ENCODE data around the gene ERBB4.

DNA sequence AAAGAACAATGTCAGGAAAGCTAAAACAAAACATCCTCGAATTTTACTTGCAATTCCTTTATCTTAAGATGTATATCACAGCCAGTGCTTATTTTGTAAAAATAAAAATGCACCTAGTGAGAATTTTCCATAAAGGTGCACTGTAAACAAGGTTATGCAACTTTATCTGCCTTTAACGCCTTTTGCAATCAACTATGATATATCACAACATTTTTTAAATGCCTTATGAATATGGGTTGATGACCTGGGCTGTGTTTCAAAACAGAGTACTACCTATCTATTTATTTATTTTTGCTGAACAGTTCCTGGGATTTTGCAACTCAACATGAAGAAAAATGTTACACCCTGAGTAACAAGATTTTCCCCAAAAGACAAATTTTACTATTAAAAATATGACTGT is 1112.4 kb downstream of the ERBB4 start:
- TF ChIP-seq TAF1 (IDR thresholded peaks at IDR 0.05; ENCODE audit: low read depth, low read length) (no peak), POLR2A (IDR thresholded peaks at IDR 0.05; ENCODE audit: low read depth, low read length) (no peak), PAX5 (IDR thresholded peaks at IDR 0.05; ENCODE audit: insufficient read depth, low read length, severe bottlenecking) (no peak)

Measured in GM12891 (cell line).